Suppressor macrophage treated with lipopolysaccharide for 4 hours (primary cell): Measurements from ENCODE around the gene NXNL1.
A peak's percentile ranks its signal among the peaks of the same experiment; 100 is the strongest.

Source experiments
- DNase-seq: peaks from one replicate; pipeline ENCODE4 v3.0.0-alpha.2; 2020

Gene NXNL1

DNA sequence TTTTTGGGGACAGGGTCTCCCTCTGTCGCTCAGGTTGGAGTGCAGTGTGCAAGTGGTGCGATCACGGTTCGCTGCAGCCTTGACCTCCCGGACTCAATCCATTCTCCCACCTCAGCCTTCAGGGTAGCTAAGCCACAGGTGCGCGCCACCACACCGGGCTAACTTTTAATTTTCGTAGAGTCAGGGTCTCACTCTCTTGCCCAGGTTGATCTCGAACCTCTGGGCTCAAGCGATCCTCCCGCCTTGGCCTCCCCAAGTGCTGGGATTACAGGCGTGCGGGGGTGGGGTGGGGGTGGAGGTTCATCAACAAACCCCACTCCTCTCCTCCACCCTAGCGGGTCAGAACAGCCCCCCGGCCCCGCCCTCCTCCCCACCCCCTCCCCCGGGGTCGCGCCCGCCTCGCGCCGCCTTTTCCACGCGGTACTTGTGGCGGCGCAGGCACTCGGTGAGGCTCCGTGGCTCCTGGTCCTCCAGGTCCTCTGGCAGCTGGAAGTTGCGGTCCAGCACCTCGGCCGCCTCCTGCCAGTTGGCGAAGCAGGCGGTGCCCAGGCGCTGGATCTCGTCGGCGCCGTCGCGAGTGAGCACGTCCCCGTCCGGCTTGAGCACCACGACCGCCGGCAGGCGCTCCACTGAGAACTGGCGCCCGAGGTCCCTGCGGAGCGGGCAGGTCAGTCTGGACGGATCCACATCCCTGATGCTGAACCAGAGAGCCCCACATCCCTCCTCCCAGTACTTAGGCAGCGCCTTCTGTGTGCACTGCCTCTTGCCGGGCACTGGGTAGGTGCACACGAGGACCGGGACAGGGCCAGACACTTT, 5.2 kb downstream of the NXNL1 start:
- DNase-seq = no peak

DNA sequence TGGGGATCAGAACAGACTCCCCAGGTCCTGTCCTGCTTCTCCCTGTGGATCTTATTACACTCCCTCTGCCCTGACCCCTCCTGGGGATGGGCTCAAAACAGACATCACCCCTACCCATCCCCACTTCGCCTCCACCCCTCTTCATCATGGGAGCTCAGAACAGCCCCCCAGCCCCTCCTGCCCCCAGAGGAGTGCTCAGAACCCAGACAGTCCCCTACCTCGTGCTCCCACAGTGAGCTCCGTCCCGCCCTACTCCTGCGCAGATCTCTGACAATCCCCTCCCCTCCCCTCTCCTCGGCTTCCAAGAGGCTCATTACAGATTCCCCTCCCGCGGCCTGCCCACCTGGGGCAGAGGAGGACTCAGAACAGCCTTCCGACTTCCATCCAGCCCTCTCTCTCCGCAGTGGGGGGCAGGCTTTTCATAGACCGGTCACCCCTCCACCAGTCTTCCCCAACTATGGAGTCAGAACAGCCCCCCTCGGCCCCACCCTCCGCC, 6.1 kb downstream of the NXNL1 start:
- no peak for DNase-seq

DNA sequence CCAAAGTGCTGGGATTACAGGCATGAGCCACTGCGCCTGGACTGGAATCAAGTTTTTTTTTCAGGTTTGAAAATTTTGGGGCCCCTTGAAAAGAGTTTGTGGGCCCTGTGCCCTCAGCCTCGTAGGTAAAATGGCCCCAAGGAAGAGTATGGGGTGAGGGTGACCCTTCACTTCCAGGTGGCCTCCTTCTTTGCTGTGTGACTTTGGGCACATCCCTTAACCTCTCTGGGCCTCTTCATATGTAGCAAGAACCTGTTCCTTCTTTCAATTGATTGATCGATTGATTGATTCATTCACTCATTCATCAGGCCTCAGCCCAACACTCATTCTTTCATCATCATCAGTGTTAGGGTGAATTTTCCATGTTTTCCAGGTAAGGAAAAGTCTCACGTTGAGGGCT, 8.9 kb downstream of the NXNL1 start:
- DNase-seq = no peak

DNA sequence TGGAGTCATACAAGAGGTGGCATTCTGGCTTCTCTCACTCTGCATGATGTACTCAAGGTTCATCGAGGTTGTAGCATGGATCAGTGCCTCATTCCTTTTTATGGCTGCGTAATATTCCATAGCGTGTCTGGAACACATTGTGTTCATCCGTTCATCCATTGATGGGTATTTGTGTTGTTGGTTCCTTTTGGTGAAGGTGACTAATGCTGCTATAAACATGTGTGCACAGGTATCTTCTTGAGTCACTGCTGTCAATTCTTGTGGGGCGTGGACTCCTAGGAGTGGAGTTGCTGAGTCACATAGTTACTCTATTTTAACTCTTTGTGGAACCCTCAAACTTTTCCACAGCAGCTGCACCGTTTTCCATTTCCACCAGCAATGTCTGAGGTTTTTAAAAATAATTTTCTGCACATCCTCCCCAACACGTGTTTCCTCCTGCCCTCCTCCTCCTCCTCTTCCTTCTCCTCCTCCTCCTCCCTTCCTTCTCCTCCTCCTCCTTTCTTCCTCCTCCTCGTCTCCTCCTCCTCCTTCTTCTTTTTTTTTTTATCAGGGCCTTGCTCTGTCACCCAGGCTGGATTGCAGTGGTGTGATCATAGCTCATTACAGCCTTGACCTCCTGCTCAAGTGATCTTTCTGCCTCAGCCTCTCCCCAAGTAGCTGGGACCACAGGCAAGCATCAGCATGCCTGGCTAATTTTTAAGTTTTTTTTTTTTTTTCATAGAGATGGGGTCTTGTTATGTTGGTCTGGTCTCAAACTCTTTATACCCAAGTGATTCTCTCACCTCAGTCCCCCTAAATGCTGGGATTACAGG, 10.3 kb downstream of the NXNL1 start:
- no peak for DNase-seq

DNA sequence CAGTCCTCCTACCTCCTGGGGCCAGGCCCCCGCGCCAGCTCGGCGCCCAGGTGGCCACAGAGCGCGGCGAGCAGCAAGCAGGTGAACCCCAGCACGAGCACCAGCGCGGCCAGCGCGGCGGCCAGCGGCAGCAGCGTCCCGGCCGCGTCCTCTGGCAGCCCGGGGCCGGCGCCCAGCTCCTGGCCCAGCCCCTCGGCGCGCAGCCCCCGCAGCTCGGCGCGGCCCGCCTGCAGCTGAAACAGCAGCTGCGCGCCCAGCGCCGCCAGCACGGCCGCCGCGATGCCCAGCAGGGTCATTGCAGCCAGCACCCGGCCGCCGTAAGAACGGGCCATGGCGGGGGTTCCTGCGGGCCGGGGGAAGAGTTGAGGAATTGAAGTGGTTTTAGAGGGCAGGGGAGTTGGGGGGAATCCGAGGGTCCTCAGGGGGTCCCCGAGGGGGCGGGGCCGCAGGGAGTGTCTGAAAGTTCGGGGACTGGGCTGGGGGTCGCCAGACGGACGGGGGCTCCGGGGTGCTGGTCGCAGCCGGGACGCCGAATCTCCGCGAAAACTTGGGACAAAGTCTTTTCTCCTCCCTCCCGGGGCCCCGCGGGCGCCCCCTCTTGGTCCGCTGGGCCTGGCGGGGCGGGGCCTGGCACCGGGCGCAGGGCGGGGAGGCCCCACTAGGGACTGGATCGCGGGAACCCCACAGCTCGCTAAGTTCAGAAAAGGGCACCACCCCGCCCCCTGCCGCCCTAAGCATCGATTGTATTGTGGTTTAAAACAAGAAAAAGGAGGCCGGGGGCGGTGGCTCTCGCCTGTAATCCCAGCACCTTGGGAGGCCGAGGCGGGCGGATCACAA, 12.4 kb downstream of the NXNL1 start, which contains the start of gene TMEM221:
TMEM221 (minus strand) TSS at position 538 of the 837 bp plus-strand sequence; CDS start at position 332, 206 bp downstream.
- DNase-seq = peak; percentile 49

- no peak for DNase-seq
Observed at GRCh38 chr19:17447704-17448130, 13.0 kb downstream of the NXNL1 start.

- no peak for DNase-seq
Observed at GRCh38 chr19:17445526-17446165, 15.1 kb downstream of the NXNL1 start.

DNA sequence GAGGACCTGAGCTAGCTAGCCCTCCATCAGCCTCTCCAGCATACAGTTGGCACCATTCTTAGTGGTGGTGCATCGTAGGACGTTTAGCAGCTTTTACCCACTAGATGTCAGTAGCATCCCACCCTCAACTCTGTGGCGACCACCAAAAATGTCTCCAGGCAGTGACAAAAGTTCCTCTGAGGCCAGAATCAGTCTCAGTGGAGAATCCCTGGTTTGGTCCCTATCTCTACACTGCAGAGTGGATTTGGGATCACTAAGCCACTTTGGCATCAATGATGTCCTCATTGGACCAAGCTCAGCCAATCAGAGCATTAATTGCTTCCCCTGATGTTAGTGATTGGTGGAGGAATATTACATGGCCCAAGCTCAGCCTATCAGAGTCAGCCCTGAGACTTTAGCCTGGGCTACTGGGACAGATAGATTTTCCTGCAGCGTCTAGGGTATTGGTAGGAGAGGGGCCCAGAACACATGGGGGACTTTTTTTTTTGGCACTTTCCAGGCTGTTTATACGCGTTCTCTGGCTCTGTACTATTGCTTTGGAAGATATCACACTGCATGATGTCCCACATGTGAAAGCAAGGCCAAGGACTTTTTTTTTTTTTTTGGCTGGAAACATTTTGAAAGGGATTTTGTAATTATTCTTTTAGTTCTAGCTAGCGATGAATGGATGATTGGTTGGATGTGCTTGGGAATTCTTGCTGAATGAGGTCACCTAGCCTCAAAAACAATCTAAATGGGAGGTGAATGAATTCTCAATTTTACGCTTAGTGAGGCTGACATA, 19.3 kb downstream of the NXNL1 start:
- no peak for DNase-seq

GRCh38 chr19:17436874-17437267, 23.9 kb downstream of the NXNL1 start:
- no peak for DNase-seq

DNA sequence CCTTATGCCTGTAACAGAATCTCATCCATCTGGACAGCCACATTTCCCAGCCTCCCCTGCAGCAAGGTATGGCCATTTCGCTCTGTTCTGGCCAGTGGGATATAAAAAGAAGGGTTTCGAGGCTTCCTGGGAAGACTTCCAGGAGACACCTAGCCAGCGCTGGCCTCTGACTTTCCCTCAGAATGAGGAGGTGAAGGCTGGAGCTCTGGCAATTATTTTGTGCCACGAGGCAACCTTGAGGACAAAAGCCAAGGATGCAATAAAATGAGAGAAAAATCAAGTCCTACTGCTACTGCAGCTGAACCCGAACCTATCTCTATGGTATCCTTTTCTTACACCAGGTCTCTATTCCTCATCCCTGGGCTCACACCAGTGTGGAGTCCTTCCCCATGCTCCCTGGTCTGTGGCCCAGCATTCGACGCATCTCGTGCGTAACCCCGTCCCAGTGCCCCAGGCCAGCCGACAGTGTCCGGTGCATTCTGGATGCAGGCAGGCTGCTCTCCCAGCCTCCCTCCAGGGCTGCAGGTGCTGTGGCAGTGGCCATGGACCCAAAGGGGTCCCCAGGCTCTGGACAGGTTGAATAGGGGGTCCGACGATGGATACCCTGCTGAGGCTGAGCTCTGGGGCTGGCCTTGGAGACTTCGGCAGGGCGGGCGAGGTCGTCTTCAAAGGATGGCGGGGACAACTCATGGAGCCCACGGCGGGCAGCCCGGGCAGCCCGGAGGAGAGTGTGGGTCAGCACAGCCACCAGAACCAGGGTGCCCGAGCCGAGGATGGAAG, 24.4 kb downstream of the NXNL1 start:
- DNase-seq = no peak

GRCh38 chr19:17435218-17435617, 25.5 kb downstream of the NXNL1 start:
- DNase-seq = no peak

- no peak for DNase-seq
Observed at GRCh38 chr19:17431417-17431816, 29.3 kb downstream of the NXNL1 start.

- DNase-seq = no peak
Observed at GRCh38 chr19:17429641-17430113, 31.0 kb downstream of the NXNL1 start.

DNA sequence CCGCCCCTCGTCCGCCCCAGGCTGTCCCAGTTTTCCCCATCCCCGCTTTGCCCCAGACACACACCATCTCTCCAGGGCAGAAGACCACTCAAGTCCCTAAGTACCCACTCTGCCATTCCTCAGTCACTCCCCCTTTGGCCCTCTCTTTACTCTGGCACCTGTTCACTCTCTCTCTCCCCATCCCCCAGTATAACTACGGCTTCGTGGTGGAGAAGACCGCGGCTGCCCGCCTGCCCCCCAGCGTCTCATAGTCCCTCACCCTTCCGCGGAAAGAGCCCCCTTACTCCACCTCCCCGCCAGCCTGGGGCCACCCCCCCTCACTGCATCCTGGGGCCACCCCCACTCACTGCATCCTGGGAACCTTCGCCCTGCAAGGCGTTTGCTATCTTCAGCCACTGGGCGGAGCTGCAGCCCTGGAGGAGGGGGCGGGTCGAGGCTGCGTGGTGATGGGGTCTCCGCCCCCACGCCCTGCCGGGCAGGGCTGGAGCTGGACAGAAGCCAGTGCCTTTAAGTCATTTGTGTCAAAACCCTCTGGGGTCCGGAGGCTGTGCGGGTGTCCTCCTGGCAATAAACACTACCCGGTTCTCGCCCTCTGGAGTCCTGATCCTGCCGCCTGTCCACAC, 35.9 kb downstream of the NXNL1 start:
- DNase-seq = no peak

DNA sequence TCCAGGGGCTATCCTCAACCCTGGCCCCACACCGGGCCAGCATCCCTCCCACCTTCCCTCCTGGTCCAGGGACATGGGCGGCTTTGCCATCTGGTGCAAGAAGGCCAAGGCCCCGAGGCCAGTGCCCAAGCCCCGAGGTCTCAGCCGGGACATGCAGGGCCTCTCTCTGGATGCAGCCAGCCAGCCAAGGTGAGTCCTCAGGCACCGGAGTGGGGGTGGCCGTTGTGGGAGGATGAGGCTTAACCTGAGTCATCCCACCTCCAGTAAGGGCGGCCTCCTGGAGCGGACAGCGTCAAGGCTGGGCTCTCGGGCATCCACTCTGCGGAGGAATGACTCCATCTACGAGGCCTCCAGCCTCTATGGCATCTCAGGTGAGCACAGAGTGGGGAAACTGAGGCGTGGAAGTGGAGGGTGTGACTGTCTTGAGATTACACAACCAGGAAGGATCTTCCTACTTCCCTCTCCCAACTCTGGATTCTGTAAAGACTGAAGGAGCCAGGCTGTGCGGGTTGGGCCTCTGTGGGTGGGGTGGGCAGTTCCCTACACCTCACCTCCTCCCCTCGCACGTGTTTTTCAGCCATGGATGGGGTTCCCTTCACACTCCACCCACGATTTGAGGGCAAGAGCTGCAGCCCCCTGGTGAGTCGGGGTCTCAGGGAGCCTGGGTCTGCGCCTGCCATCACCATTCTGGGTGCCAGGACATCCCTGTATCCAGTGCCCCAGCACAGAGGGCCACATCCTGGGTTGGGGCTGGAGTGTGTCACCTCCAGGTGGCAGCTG, 37.1 kb downstream of the NXNL1 start:
- no peak for DNase-seq

DNA sequence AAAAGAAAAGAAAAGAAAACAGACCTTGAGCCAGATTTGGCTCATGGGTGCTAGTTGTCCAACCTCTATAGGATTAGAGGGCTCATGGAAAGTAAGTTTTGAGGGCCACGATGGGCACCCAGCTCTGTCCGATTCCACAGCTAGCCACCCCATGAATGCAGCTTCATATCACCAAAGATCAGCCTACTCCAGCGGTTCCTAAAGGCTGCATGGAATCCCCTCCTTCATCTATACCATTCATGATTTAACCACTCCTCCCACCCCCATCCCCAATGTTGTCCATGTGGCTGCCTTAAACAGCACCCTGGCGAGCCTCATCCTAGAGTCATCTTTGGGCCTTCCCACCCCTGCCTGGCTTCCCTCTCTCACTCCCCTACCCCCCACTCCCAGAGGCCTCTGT, 38.8 kb downstream of the NXNL1 start:
- no peak for DNase-seq

GRCh38 chr19:17420475-17420924, 40.2 kb downstream of the NXNL1 start:
- peak; percentile 55 for DNase-seq

GRCh38 chr19:17419621-17420474, 40.9 kb downstream of the NXNL1 start, which contains the start of gene MVB12A:
Gene MVB12A, plus strand, starts transcription at chr19:17420047. Its CDS starts 89 bp downstream, at chr19:17420136.
- DNase-seq = peak; percentile 99
